GM23338 (cell line): ENCODE results near the gene ANTXR1.

Experiments used
- CREB1 ChIP-seq: fragments of 250-450 bp; sonication (Bioruptor Pico); IDR thresholded peaks from 2 replicates; pipeline ENCODE4 v1.5.0; 2020; ENCODE audit warnings: low read depth, mild to moderate bottlenecking, moderate library complexity
- ETS1 ChIP-seq: IDR thresholded peaks from 2 replicates; pipeline ENCODE4 v1.6.1; 2016; ENCODE audit warnings: antibody characterized with exemption
- EZH2 ChIP-seq: fragments of 200-600 bp; sonication (generic); IDR thresholded peaks from one replicate; pipeline ENCODE4 v1.8.0; 2017; ENCODE audit warnings: antibody characterized with exemption, mild to moderate bottlenecking, low read depth; ENCODE audit not compliant: unreplicated experiment
- EZH2phosphoT487 ChIP-seq: fragments of 200-600 bp; sonication (generic); IDR thresholded peaks from one replicate; pipeline ENCODE4 v1.8.1; 2018; ENCODE audit warnings: antibody characterized with exemption; ENCODE audit not compliant: unreplicated experiment
- JUNB ChIP-seq: IDR thresholded peaks from one replicate; pipeline ENCODE4 v1.6.1; 2016; ENCODE audit warnings: antibody characterized with exemption; ENCODE audit not compliant: unreplicated experiment
- POLR2AphosphoS5 ChIP-seq: IDR thresholded peaks from 2 replicates; pipeline ENCODE4 v1.6.1; 2016; ENCODE audit warnings: antibody characterized with exemption, low read depth
- REST ChIP-seq: IDR thresholded peaks from one replicate; pipeline ENCODE4 v1.6.1; 2018; ENCODE audit warnings: antibody characterized with exemption; ENCODE audit not compliant: unreplicated experiment
- STAT1 ChIP-seq: IDR thresholded peaks from one replicate; pipeline ENCODE4 v1.6.1; 2016; ENCODE audit warnings: antibody characterized with exemption; ENCODE audit not compliant: unreplicated experiment
- ZNF114 ChIP-seq: fragments of 250-450 bp; sonication (Bioruptor Pico); IDR thresholded peaks from 2 replicates; pipeline ENCODE4 v1.5.0; 2020; ENCODE audit warnings: mild to moderate bottlenecking, moderate library complexity
- ZNF331 ChIP-seq: fragments of 250-450 bp; sonication (Bioruptor Pico); IDR thresholded peaks from 2 replicates; pipeline ENCODE4 v1.5.0; 2020; ENCODE audit warnings: low read depth, mild to moderate bottlenecking, moderate library complexity
- TF ChIP-seq, protein P1 (sequence below), 2 experiments: fragments of 200-600 bp in 1 of 2; sonication (generic) in 1 of 2; conservative IDR thresholded peaks; 2 replicates each; pipeline versions ENCODE4 v1.5.1 to v1.6.1; 2016 to 2017; ENCODE audit warnings: antibody characterized with exemption in 2 of 2, low read depth in 2 of 2, mild to moderate bottlenecking in 2 of 2, moderate library complexity in 1 of 2
- TF ChIP-seq, protein P2 (sequence below): fragments of 250-450 bp; sonication (Bioruptor Pico); IDR thresholded peaks from 2 replicates; pipeline ENCODE4 v1.5.0; 2020; ENCODE audit warnings: mild to moderate bottlenecking, moderate library complexity

DNA sequence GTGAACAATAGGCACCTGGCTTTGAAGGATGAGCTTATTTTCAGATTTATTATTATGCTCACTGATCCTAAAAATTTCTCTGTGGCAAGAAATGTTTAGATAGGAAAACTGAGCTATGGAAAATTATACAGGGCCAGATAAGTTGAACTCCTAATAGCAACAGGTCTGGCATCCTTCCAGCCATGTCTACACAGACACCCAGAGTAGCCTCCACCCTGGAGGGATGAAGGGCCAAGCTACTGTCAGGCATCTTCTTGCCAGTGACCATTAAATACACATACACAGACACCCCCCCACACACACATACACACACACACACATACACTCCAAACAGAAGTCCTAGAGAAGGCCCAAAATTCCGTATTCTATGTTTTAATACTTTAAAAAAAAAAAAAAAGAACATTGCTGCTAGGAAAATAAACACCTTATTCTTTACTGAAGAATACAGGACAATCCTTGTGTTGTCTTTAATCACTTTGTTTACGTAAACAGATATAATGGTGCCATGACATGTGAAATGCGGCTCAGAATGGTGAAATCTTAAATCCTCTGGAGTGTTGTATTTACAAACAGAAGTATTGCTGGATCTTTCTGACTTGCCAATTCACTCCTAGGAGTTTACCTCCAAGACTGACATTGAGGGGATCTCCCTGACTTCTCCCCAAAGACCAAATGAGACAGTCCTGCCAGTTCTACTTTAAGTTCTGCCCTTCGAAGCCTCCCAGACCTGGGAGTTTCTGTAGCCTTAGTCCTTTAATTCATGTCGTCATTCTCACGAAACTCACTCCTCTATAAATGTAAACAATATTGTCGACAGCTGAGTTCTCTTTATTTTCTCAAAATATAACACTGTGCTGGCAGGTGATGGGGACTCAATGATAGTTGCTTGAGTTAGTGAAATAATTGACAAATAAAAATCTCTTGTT, 163.1 kb downstream of the ANTXR1 start:
- no peak for TF ChIP-seq CREB1 (CRISPR knock-in tag)
- TF ChIP-seq, protein P1, sequence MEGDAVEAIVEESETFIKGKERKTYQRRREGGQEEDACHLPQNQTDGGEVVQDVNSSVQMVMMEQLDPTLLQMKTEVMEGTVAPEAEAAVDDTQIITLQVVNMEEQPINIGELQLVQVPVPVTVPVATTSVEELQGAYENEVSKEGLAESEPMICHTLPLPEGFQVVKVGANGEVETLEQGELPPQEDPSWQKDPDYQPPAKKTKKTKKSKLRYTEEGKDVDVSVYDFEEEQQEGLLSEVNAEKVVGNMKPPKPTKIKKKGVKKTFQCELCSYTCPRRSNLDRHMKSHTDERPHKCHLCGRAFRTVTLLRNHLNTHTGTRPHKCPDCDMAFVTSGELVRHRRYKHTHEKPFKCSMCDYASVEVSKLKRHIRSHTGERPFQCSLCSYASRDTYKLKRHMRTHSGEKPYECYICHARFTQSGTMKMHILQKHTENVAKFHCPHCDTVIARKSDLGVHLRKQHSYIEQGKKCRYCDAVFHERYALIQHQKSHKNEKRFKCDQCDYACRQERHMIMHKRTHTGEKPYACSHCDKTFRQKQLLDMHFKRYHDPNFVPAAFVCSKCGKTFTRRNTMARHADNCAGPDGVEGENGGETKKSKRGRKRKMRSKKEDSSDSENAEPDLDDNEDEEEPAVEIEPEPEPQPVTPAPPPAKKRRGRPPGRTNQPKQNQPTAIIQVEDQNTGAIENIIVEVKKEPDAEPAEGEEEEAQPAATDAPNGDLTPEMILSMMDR (conservative IDR thresholded peaks at IDR 0.05; ENCODE audit: low read depth in 2 of 2), result no peak
- no peak for TF ChIP-seq POLR2AphosphoS5
- no peak for TF ChIP-seq EZH2
- TF ChIP-seq REST, result no peak
- no peak for TF ChIP-seq JUNB
- no peak for TF ChIP-seq EZH2phosphoT487
- no peak for TF ChIP-seq ETS1
- no peak for TF ChIP-seq ZNF331 (CRISPR knock-in tag)
- TF ChIP-seq ZNF114 (CRISPR knock-in tag), result no peak
- TF ChIP-seq, protein P2, sequence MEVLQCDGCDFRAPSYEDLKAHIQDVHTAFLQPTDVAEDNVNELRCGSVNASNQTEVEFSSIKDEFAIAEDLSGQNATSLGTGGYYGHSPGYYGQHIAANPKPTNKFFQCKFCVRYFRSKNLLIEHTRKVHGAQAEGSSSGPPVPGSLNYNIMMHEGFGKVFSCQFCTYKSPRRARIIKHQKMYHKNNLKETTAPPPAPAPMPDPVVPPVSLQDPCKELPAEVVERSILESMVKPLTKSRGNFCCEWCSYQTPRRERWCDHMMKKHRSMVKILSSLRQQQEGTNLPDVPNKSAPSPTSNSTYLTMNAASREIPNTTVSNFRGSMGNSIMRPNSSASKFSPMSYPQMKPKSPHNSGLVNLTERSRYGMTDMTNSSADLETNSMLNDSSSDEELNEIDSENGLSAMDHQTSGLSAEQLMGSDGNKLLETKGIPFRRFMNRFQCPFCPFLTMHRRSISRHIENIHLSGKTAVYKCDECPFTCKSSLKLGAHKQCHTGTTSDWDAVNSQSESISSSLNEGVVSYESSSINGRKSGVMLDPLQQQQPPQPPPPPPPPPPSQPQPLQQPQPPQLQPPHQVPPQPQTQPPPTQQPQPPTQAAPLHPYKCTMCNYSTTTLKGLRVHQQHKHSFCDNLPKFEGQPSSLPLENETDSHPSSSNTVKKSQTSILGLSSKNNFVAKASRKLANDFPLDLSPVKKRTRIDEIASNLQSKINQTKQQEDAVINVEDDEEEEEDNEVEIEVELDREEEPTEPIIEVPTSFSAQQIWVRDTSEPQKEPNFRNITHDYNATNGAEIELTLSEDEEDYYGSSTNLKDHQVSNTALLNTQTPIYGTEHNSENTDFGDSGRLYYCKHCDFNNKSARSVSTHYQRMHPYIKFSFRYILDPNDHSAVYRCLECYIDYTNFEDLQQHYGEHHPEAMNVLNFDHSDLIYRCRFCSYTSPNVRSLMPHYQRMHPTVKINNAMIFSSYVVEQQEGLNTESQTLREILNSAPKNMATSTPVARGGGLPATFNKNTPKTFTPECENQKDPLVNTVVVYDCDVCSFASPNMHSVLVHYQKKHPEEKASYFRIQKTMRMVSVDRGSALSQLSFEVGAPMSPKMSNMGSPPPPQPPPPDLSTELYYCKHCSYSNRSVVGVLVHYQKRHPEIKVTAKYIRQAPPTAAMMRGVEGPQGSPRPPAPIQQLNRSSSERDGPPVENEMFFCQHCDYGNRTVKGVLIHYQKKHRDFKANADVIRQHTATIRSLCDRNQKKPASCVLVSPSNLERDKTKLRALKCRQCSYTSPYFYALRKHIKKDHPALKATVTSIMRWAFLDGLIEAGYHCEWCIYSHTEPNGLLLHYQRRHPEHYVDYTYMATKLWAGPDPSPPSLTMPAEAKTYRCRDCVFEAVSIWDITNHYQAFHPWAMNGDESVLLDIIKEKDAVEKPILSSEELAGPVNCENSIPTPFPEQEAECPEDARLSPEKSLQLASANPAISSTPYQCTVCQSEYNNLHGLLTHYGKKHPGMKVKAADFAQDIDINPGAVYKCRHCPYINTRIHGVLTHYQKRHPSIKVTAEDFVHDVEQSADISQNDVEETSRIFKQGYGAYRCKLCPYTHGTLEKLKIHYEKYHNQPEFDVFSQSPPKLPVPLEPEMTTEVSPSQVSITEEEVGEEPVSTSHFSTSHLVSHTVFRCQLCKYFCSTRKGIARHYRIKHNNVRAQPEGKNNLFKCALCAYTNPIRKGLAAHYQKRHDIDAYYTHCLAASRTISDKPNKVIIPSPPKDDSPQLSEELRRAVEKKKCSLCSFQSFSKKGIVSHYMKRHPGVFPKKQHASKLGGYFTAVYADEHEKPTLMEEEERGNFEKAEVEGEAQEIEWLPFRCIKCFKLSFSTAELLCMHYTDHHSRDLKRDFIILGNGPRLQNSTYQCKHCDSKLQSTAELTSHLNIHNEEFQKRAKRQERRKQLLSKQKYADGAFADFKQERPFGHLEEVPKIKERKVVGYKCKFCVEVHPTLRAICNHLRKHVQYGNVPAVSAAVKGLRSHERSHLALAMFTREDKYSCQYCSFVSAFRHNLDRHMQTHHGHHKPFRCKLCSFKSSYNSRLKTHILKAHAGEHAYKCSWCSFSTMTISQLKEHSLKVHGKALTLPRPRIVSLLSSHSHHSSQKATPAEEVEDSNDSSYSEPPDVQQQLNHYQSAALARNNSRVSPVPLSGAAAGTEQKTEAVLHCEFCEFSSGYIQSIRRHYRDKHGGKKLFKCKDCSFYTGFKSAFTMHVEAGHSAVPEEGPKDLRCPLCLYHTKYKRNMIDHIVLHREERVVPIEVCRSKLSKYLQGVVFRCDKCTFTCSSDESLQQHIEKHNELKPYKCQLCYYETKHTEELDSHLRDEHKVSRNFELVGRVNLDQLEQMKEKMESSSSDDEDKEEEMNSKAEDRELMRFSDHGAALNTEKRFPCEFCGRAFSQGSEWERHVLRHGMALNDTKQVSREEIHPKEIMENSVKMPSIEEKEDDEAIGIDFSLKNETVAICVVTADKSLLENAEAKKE (CRISPR knock-in tag), result no peak
- TF ChIP-seq STAT1, result no peak
